ENCODE measurements around the gene ATP2C2.
"Not testable (repeated sequence)": the region's sequence is repeated elsewhere in the genome, so short reads cannot be mapped to it uniquely, and the experiment has no call there.

DNA sequence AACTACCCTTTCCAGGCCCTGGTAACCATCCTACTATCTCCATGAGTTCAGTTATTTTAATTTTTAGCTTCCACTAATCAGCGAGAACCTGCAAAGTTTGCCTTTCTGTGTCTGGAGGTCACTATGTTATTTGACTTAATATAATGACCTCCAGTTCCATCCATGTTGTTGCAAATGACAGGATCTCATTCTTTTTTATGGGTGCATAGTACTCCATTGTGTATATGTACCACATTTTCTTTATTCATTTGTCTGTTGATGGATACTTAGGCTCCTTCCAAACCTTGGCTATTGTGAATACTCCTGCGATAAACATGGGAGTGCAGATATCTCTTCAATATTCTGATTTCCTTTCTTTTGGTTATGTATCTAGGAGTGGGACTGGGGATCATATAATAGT is 31.6 kb downstream of the ATP2C2 start:
- TF ChIP-seq CTCF (conservative IDR thresholded peaks at IDR 0.05; ENCODE audit: low read length); EZH2phosphoT487 (IDR thresholded peaks at IDR 0.05; ENCODE audit: borderline replicate concordance): not testable (repeated sequence)

Measured in Loucy (cell line).